K562 (cell line): ENCODE results near the gene MED15.

ENCODE experiments used
- KAT2B ChIP-seq: IDR thresholded peaks from one replicate; pipeline ENCODE4 v1.6.1; 2012; ENCODE audit warnings: low read depth, mild to moderate bottlenecking, control low read depth, inconsistent platforms, low read length, moderate library complexity
- MAZ ChIP-seq, 2 experiments: fragments of 450-650 bp in 1 of 2; sonication (generic) in 1 of 2; formaldehyde crosslinking; IDR thresholded peaks in 1 of 2; conservative IDR thresholded peaks in 1 of 2; 2 replicates each; pipeline versions ENCODE4 v1.4.0 to v1.5.0; 2020; ENCODE audit warnings: mild to moderate bottlenecking in 1 of 2, missing genetic modification reagents in 1 of 2
- POLR2A ChIP-seq: fragments of 450-650 bp; conservative IDR thresholded peaks from 2 replicates; pipeline ENCODE4 v1.6.1; 2016
- POLR2AphosphoS5 ChIP-seq: IDR thresholded peaks from 2 replicates; pipeline ENCODE4 v1.6.1; 2011; ENCODE audit warnings: mild to moderate bottlenecking, low read depth, low read length, moderate library complexity; ENCODE audit not compliant: control insufficient read depth, insufficient read depth
- STAT5B ChIP-seq: fragments of 250-450 bp; sonication (Bioruptor Pico); IDR thresholded peaks from 2 replicates; pipeline ENCODE4 v1.8.0; 2021; ENCODE audit warnings: mild to moderate bottlenecking, inconsistent platforms
- ZNF224 ChIP-seq: sonication (generic); formaldehyde crosslinking; IDR thresholded peaks from 2 replicates; pipeline ENCODE4 v1.8.0; 2022; ENCODE audit warnings: mild to moderate bottlenecking, missing genetic modification reagents
- TF ChIP-seq, protein P1 (sequence below), 2 experiments: fragments of 250-450 bp in 1 of 2; fragments of 450-650 bp in 1 of 2; sonication (Bioruptor Pico) in 1 of 2; IDR thresholded peaks; 2 replicates each; pipeline versions ENCODE4 v1.6.1 to v1.8.0; 2016 to 2021; ENCODE audit warnings: mild to moderate bottlenecking in 2 of 2, moderate library complexity in 2 of 2, missing compliant biosample characterization in 1 of 2, missing genetic modification characterization in 1 of 2
- TF ChIP-seq, protein P2 (sequence below): fragments of 450-650 bp; IDR thresholded peaks from 2 replicates; pipeline ENCODE4 v1.6.1; 2016
- TF ChIP-seq, protein P3 (sequence below), 3 experiments: IDR thresholded peaks in 2 of 3; conservative IDR thresholded peaks in 1 of 3; 2 replicates each; pipeline ENCODE4 v1.5.1; 2011 to 2012; ENCODE audit warnings: low read length in 3 of 3, mild to moderate bottlenecking in 3 of 3, control low read depth in 2 of 3, improper control_type of control experiment in 1 of 3, inconsistent platforms in 1 of 3, low read depth in 1 of 3, mixed read lengths in 1 of 3, moderate library complexity in 1 of 3; ENCODE audit not compliant: insufficient read depth in 2 of 3
- TF ChIP-seq, protein P4 (sequence below): sonication (generic); formaldehyde crosslinking; IDR thresholded peaks from 2 replicates; pipeline ENCODE4 v1.9.0; 2022; ENCODE audit warnings: mild to moderate bottlenecking, missing genetic modification reagents

DNA sequence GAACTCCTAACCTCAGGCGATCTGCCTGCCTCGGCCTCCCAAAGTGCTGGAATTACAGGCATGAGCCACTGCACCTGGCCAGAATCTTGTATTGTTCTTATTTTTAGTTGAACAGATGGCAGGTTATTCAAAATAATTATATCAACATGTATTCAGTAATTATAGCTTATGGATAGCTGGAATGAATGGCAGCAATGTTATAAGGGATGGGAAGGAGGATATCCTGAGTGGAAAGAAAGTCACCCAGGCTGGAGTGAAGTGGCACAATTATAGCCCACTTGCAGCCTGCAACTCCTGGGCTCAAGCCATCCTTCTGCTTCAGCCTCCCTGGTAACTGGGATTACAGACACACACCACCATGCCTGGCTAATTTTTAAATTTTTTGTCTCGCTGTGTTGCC is 88.1 kb downstream of the MED15 start:
- TF ChIP-seq, protein P1, sequence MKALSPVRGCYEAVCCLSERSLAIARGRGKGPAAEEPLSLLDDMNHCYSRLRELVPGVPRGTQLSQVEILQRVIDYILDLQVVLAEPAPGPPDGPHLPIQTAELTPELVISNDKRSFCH (CRISPR knock-in tag; IDR thresholded peaks at IDR 0.05): no peak
- TF ChIP-seq, protein P1 (tag; IDR thresholded peaks at IDR 0.05): no peak
- TF ChIP-seq POLR2AphosphoS5: no peak
- TF ChIP-seq, protein P2, sequence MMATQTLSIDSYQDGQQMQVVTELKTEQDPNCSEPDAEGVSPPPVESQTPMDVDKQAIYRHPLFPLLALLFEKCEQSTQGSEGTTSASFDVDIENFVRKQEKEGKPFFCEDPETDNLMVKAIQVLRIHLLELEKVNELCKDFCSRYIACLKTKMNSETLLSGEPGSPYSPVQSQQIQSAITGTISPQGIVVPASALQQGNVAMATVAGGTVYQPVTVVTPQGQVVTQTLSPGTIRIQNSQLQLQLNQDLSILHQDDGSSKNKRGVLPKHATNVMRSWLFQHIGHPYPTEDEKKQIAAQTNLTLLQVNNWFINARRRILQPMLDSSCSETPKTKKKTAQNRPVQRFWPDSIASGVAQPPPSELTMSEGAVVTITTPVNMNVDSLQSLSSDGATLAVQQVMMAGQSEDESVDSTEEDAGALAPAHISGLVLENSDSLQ: no peak
- TF ChIP-seq STAT5B (CRISPR knock-in tag): no peak
- TF ChIP-seq KAT2B: no peak
- TF ChIP-seq, protein P3, sequence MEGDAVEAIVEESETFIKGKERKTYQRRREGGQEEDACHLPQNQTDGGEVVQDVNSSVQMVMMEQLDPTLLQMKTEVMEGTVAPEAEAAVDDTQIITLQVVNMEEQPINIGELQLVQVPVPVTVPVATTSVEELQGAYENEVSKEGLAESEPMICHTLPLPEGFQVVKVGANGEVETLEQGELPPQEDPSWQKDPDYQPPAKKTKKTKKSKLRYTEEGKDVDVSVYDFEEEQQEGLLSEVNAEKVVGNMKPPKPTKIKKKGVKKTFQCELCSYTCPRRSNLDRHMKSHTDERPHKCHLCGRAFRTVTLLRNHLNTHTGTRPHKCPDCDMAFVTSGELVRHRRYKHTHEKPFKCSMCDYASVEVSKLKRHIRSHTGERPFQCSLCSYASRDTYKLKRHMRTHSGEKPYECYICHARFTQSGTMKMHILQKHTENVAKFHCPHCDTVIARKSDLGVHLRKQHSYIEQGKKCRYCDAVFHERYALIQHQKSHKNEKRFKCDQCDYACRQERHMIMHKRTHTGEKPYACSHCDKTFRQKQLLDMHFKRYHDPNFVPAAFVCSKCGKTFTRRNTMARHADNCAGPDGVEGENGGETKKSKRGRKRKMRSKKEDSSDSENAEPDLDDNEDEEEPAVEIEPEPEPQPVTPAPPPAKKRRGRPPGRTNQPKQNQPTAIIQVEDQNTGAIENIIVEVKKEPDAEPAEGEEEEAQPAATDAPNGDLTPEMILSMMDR (IDR thresholded peaks at IDR 0.05 in 2 of 3, conservative IDR thresholded peaks at IDR 0.05 in 1 of 3; ENCODE audit: insufficient read depth in 2 of 3, low read depth in 1 of 3, low read length in 3 of 3): no peak
- TF ChIP-seq ZNF224 (CRISPR knock-in tag): no peak
- TF ChIP-seq MAZ (CRISPR knock-in tag; conservative IDR thresholded peaks at IDR 0.05 in 1 of 2, IDR thresholded peaks at IDR 0.05 in 1 of 2): no peak
- no peak for TF ChIP-seq POLR2A
- TF ChIP-seq, protein P4, sequence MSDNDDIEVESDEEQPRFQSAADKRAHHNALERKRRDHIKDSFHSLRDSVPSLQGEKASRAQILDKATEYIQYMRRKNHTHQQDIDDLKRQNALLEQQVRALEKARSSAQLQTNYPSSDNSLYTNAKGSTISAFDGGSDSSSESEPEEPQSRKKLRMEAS (CRISPR knock-in tag): no peak
